Gastroesophageal sphincter (tissue), 3 donors: ENCODE results near the gene NSMCE1.

Source experiments
- EP300 ChIP-seq: sonication (generic); formaldehyde crosslinking; IDR thresholded peaks from one replicate; pipeline ENCODE4 v1.6.1; 2017; ENCODE audit warnings: antibody characterized with exemption, mild to moderate bottlenecking
- POLR2A ChIP-seq, 2 donors: fragments of 450-650 bp; IDR thresholded peaks; one replicate each; pipeline ENCODE4 v1.6.1; 2017; ENCODE audit warnings: antibody characterized with exemption in 2 of 2, mild to moderate bottlenecking in 2 of 2, moderate library complexity in 1 of 2
- POLR2AphosphoS5 ChIP-seq: sonication (generic); formaldehyde crosslinking; IDR thresholded peaks from one replicate; pipeline ENCODE4 v1.6.1; 2017; ENCODE audit warnings: antibody characterized with exemption
- TF ChIP-seq, protein P1 (sequence below), 4 experiments: fragments of 200-600 bp in 2 of 4; fragments of 450-650 bp in 2 of 4; sonication (generic) in 1 of 4; IDR thresholded peaks; one replicate each; pipeline ENCODE4 v1.5.1; 2017 to 2019; ENCODE audit warnings: antibody characterized with exemption in 4 of 4, mild to moderate bottlenecking in 2 of 4, moderate library complexity in 2 of 4

GRCh38 chr16:27195941-27196595 is 72.5 kb downstream of the NSMCE1 start:
- TF ChIP-seq POLR2A (IDR thresholded peaks at IDR 0.05): no peak
- TF ChIP-seq, protein P1, sequence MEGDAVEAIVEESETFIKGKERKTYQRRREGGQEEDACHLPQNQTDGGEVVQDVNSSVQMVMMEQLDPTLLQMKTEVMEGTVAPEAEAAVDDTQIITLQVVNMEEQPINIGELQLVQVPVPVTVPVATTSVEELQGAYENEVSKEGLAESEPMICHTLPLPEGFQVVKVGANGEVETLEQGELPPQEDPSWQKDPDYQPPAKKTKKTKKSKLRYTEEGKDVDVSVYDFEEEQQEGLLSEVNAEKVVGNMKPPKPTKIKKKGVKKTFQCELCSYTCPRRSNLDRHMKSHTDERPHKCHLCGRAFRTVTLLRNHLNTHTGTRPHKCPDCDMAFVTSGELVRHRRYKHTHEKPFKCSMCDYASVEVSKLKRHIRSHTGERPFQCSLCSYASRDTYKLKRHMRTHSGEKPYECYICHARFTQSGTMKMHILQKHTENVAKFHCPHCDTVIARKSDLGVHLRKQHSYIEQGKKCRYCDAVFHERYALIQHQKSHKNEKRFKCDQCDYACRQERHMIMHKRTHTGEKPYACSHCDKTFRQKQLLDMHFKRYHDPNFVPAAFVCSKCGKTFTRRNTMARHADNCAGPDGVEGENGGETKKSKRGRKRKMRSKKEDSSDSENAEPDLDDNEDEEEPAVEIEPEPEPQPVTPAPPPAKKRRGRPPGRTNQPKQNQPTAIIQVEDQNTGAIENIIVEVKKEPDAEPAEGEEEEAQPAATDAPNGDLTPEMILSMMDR (IDR thresholded peaks at IDR 0.05): no peak
- TF ChIP-seq EP300: no peak
- TF ChIP-seq POLR2AphosphoS5: no peak
